ENCODE measurements around the gene ABCC3. TPM values are rescaled to one million over a fixed set of nuclear protein-coding genes. Genes with fewer than 3 reads are reported as not detected.

ABCC3 gene
- total RNA-seq, 1 donor from 2014 or later: 13.3 TPM

- no peak overlapping the region for H3K27ac Mint-ChIP-seq
- no peak for DNase-seq (ENCODE audit: extremely low spot score, unreplicated experiment)
- H3K36me3 Mint-ChIP-seq: peaks cover 10% of the 10 kb centered on the region
- no peaks in the 10 kb centered on the region for H3K27me3 Mint-ChIP-seq
- TF ChIP-seq CTCF (conservative IDR thresholded peaks at IDR 0.05): no peak
- H3K4me3 Mint-ChIP-seq: no peak overlapping the region
- H3K9me3 Mint-ChIP-seq: no peaks in the 10 kb centered on the region
- peaks cover 24% of the 10 kb centered on the region for H3K4me1 Mint-ChIP-seq (ENCODE audit: unreplicated experiment)
These were observed 93.4 kb downstream of the ABCC3 start for GRCh38 chr17:50728112-50728429.

- Mint-ChIP-seq H3K4me1 (ENCODE audit: unreplicated experiment) (peaks cover 22% of the 10 kb centered on the region), H3K4me3 (no peak overlapping the region), H3K36me3 (peaks cover 10% of the 10 kb centered on the region), H3K27me3 (no peaks in the 10 kb centered on the region), H3K9me3 (no peaks in the 10 kb centered on the region), H3K27ac (no peak overlapping the region)
- no peak for TF ChIP-seq CTCF (conservative IDR thresholded peaks at IDR 0.05)
- no peak for DNase-seq (ENCODE audit: extremely low spot score, unreplicated experiment)
These were observed 94.4 kb downstream of the ABCC3 start for GRCh38 chr17:50728881-50729765.

- no peak for DNase-seq (ENCODE audit: extremely low spot score, unreplicated experiment)
- H3K4me1 Mint-ChIP-seq (ENCODE audit: unreplicated experiment): peaks cover 22% of the 10 kb centered on the region
These were observed 97.1 kb downstream of the ABCC3 start for GRCh38 chr17:50731575-50732460.

GRCh38 chr17:50735287-50735686, 100.6 kb downstream of the ABCC3 start:
- Mint-ChIP-seq H3K9me3 (no peaks in the 10 kb centered on the region), H3K4me1 (ENCODE audit: unreplicated experiment) (peaks cover 10% of the 10 kb centered on the region), H3K27me3 (no peaks in the 10 kb centered on the region), H3K4me3 (no peak overlapping the region), H3K36me3 (peaks cover 37% of the 10 kb centered on the region), H3K27ac (no peak overlapping the region)
- DNase-seq (ENCODE audit: extremely low spot score, unreplicated experiment): no peak
- no peak for TF ChIP-seq CTCF (conservative IDR thresholded peaks at IDR 0.05)

More at GRCh38 chr17:50731575-50732460, 97.1 kb downstream of the ABCC3 start:
- TF ChIP-seq CTCF (conservative IDR thresholded peaks at IDR 0.05): no peak
- no peak overlapping the region for H3K4me3 Mint-ChIP-seq
- peaks cover 22% of the 10 kb centered on the region for H3K36me3 Mint-ChIP-seq
- no peaks in the 10 kb centered on the region for H3K27me3 Mint-ChIP-seq
- no peak overlapping the region for H3K27ac Mint-ChIP-seq
- H3K9me3 Mint-ChIP-seq: no peaks in the 10 kb centered on the region

- Mint-ChIP-seq H3K36me3 (peaks cover 49% of the 10 kb centered on the region), H3K4me1 (ENCODE audit: unreplicated experiment) (no peaks in the 10 kb centered on the region)
These were observed 102.5 kb downstream of the ABCC3 start for GRCh38 chr17:50737118-50737698.

More at GRCh38 chr17:50737118-50737698, 102.5 kb downstream of the ABCC3 start:
- TF ChIP-seq CTCF (conservative IDR thresholded peaks at IDR 0.05): no peak
- no peaks in the 10 kb centered on the region for H3K27me3 Mint-ChIP-seq
- H3K4me3 Mint-ChIP-seq: no peak overlapping the region
- DNase-seq (ENCODE audit: extremely low spot score, unreplicated experiment): no peak
- H3K27ac Mint-ChIP-seq: no peak overlapping the region
- H3K9me3 Mint-ChIP-seq: no peaks in the 10 kb centered on the region
